ENCODE data around the gene RIPK3.
"Not testable (repeated sequence)": the region's sequence is repeated elsewhere in the genome, so short reads cannot be mapped to it uniquely, and the experiment has no call there.

Gene RIPK3

DNA sequence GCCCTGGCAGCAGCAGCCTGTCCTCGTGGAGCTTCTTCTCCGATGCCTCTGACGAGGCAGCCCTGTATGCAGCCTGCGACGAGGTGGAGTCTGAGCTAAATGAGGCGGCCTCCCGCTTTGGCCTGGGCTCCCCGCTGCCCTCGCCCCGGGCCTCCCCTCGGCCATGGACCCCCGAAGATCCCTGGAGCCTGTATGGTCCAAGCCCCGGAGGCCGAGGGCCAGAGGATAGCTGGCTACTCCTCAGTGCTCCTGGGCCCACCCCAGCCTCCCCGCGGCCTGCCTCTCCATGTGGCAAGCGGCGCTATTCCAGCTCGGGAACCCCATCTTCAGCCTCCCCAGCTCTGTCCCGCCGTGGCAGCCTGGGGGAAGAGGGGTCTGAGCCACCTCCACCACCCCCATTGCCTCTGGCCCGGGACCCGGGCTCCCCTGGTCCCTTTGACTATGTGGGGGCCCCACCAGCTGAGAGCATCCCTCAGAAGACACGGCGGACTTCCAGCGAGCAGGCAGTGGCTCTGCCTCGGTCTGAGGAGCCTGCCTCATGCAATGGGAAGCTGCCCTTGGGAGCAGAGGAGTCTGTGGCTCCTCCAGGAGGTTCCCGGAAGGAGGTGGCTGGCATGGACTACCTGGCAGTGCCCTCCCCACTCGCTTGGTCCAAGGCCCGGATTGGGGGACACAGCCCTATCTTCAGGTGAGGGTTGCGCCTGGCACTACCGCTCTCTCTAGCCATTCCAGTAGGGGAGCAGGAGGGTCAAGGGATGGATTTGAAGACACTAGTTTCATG is 30.3 kb upstream of the RIPK3 start:
- DNase-seq (ENCODE audit: low read depth, low spot score): no peak

DNA sequence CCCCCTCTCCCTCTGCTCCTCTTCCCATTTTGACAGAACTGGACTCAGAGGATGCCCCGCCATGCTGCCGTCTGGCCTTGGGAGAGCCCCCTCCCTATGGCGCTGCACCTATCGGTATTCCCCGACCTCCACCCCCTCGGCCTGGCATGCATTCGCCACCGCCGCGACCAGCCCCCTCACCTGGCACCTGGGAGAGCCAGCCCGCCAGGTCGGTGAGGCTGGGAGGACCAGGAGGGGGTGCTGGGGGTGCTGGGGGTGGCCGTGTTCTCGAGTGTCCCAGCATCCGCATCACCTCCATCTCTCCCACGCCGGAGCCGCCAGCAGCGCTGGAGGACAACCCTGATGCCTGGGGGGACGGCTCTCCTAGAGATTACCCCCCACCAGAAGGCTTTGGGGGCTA is 29.7 kb upstream of the RIPK3 start:
- DNase-seq (ENCODE audit: low read depth, low spot score): no peak

DNA sequence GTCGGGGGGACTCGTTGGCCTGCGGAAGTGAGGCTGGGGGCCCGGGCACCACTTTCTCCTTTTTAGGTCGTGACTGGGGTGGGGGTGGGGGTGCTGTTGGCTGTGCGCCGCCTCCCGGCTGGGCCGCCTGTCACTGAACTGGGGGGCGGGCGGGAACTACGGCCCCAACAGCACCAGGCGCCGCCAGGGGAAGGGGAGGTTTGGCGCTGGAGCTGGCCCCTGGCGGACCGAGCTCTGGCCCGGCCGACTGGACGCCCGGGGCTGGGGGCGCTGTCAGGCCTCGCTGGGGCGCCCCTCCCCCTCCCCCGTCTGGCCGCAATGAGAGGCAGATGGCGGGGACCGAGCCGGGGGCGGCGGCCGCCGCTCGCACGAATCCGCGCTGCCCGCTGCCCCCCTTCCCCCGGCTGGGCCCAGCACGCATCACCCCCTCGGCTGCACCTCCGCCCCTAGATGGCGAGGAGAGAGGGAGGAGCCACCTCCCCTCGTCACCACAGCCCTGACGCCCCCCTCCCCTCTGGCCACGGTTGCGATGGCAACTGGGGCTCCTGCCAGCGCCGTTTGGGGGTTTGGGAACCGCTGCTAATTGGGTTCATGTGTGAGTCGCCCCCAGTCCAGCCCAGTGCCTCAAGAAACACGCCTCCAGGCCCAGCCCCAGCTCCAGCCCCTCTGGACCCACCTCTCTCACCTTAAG is 28.9 kb upstream of the RIPK3 start:
- DNase-seq (ENCODE audit: low read depth, low spot score): no peak

DNA sequence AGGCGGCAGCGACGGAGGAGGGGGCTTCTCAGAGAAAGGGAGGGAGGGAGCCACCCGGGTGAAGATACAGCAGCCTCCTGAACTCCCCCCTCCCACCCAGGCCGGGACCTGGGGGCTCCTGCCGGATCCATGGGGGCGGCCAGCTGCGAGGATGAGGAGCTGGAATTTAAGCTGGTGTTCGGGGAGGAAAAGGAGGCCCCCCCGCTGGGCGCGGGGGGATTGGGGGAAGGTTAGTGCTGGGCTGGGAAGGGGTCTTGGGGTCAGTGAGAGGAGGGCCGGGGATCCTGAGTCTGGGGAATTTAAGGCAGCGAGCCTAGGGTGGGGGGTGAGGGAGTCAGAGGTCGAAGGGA is 28.4 kb upstream of the RIPK3 start:
- no peak for DNase-seq (ENCODE audit: low read depth, low spot score)

DNA sequence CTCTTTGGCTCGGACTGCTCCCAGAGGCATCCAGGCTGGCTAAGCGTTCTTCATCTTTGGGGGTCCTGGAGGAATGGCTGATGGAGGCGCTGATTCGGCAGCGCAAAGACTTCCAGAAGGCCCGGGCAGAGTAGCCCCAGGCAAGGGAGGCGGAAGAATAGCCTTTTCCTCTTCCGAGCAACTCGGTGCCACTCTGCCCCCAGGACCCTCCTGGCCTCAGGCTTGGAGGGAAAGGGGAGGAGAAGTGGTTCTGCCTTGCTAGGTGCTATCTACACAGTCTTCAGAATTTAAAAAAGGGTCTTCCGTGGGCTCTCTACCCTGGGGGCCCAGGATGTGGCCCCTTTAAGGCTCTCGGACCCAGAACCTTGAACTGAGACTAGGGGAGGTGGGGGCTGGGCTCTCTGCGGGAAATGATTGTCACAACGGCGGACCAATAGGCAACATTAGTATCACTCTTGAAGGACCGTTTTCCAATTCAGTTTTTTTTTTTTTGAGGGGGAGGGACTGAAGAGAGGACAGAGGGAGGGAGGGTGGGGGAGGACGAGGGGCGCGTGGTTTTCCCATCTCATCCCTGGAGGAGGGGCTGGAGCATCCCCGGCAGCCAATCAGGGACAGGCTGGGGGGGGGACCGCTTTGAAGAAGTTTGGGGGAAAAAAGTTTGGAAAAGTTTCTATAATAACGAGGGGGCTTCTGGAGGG is 27.9 kb upstream of the RIPK3 start, which contains the start of gene NFATC4:
Gene NFATC4, plus strand, starts transcription at position 671 of the 698 bp plus-strand sequence. CDS start 157 bp downstream, outside the sequence.
- DNase-seq (ENCODE audit: low read depth, low spot score): peak; percentile 82

DNA sequence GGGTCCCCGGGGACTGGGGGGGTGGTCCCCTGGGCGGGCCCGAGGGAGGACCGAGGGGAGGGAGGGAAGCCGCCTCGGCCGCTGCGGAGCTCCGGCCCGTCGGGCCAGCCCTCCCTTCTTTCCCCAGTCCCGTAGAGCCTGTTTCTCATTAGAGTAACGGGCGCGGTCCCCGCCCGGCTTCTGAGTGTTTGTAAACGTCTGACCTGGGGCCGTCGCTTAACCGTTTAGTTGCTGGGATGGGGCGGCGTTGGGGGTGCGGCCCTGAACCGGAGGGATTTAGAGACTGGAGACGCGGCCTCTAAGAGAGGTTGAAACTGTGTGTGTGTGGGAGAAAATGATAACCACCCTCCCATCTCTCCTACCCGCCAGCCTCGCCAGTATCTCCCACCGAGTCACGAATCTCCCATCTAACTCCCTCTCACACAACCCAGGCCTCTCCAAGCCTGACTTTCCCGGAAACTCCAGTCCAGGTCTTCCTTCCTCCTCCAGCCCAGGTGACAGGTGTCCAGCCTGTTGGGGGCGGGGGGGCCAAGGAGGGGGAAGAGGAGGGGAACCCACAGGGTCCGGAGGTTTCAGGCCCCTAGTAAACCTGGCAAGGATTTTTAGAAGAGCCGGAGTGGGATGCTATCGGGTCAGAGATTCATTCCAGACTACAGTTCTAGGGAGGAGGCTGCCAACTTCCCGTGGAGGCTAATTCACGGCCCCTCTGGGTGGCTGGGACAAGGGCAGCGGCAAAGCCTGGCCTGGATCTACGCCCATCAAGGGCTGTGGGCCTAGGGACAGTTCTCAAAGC is 27.1 kb upstream of the RIPK3 start:
- peak; percentile 95 for DNase-seq (ENCODE audit: low read depth, low spot score)

DNA sequence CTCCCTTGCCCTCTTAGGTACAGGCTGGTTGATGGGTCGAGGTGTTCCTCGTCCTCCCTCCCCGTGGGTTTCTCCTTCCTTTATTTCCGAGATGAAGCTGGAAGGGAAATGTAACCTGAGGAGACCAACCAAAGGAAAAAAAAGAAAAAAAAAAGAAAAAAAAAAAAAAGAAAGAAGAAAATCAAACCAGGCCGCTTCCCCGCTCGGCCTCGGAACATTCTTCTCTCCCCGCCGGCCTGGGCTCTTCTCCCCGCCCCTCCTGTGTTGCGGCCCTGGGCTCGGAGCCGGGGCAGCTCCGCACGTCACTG is 26.6 kb upstream of the RIPK3 start:
- no peak for DNase-seq (ENCODE audit: low read depth, low spot score)

DNA sequence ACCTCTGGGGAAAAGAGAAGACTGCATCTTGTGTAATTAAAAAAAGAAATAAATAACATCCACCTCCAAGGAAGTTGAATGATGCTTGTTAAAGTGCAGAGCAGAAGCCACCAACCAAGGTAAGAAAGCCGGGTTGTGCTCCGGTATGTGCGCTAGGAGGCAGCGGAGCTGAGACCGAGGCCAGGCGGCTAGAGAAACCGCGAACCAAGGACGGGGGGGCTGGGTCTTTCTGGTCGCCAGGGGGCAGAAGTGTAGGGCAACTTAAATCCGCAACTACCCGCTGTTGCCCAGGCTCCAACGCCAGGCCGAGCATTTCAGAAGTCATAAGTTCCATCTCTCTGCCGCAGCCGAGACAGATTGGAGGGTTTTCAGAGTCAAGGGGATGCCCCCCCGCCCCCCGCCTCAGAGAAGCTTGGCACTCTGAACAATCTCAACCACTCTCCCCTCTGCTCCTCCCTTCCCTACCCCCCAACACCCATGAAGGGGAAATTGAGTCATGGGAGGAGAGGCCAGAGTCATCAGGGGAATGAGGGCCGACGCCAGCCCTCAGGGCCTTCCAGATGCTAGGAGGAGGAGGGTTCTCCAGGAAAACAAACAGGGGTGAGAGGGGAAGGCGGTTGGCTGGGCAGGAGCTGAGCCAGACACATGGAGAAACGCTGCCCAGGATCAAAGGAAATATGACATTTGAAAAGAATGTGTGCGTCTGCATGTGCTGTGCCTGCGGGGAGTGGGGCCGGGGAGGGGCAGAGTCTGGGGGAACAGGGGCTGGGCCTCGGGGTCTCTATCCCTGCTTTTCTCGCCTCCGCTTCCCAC is 26.0 kb upstream of the RIPK3 start:
- peak; percentile 97 for DNase-seq (ENCODE audit: low read depth, low spot score)

DNA sequence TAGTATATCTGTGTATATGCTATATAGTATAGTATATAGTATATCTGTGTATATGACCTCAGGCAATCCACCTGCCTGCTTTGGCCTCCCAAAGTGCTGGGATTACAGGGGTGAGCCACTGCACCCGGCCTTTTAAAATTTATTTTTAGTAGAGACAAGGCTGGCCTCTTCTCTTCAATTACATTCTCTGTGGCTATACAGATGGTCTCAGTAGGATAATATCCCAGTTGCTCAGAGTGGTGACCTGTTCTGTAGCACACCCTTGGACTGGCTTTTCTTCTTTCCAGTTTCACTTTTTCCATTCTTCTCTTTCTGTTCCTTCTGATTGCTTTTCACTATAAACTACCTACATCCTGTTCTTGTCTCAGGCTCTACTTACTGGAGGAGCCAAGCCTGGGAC is 25.1 kb upstream of the RIPK3 start:
- no peak for DNase-seq (ENCODE audit: low read depth, low spot score)

DNA sequence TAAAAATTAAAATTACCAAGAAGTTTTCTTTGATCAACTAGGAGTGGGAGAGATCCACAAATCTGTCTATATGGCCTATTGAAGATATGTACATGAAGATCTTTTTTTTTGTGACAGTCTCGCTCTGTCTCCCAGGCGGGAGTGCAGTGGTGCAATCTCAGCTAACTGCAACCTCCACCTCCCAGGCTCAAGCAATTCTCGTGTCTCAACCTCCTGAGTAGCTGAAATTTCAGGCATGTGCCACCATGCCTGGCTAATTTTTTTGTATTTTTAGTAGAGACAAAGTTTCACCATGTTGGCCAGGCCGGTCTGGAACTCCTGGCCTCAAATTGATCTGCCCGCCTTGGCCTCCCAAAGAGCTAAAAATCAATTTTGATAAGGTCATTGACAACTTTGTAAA is 23.6 kb upstream of the RIPK3 start:
- no peak for DNase-seq (ENCODE audit: low read depth, low spot score)

DNA sequence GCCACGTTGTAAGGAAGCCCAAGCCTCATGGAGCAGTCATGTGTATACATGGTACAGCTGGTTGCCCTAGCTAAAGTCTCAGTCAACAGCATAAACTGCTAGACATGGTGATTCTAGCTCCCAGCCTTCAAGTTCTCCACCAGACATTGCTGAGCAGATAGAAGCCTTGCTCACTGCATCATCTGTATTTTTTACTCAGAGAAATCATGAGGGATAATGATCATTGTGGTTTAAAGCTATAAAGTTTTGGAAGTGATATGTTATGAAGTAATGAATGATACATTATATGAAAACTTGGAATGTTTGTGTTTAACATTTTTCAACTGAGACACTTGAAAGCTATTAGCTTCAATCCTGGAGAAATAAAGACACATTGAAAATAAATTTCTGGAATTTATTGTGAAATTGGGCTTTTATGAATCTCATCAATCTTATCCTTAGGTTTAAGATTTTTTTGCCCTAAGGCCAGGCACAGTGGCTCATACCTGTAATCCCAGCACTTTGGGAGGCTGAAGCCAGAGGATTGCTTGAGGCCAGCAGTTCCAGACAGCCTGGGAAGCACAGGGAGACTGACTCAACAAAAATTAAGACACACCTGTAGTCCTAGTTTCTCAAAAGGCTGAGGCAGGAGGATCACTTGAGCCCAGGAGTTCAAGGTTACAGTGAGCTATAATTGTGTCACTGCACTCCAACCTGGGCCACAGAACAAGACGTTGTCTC is 22.6 kb upstream of the RIPK3 start:
- no peak for DNase-seq (ENCODE audit: low read depth, low spot score)

DNA sequence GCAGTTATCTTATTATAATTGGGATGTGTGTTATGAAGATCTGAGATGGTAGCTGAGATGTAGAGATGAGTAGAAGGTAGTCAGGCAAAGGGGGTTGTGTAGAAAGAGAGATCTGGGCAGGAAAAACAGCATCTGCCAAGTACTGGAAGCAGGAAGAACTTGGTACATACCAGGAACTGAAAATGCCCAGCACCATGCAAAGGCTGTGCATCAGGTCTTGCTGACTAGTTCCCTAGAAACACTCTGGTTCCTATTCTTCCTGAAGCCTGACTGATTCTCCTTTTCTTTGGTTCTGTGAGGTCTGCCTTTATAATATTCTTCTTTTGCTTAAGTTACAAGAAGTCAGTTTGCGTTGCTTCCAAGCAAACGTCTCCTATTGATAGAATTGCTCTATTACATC is 21.5 kb upstream of the RIPK3 start:
- no peak for DNase-seq (ENCODE audit: low read depth, low spot score)

DNA sequence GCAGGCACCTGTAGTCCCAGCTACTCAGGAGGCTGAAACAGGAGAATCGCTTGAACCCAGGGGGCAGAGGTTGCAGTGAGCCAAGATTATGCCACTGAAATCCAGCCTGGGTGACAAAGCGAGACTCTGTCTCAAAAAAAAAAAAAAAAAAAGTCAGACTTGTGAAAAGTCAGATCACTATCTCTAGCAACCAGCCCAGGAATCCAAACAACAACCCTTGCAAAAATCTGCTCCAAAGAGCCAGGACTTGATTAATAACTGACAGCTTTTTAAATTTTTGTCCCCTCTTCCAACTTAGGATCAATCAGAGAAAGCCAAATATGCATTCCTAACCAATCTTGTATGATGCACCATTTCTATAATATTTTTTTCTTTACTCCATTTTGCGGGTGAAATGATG is 20.5 kb upstream of the RIPK3 start:
- no peak for DNase-seq (ENCODE audit: low read depth, low spot score)

DNA sequence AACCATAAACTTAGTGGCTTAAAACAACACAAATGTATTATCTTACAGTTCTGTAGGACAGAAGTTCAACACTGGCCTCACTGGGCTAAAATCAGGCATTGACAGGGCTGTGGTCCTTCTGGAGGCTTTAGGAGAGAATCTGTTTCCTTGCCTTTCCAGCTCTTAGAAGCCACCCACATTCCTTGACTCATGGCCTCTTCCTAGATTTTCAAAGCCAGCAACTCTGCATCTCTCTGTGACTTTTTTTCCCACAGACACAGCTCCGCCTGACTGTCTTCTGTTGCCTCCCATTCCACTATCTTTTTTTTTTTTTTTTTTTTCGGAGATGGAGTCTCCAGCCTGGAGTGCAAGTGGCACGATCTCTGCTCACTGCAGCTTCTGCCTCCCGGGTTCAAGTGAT is 16.4 kb upstream of the RIPK3 start:
- no peak for DNase-seq (ENCODE audit: low read depth, low spot score)

DNA sequence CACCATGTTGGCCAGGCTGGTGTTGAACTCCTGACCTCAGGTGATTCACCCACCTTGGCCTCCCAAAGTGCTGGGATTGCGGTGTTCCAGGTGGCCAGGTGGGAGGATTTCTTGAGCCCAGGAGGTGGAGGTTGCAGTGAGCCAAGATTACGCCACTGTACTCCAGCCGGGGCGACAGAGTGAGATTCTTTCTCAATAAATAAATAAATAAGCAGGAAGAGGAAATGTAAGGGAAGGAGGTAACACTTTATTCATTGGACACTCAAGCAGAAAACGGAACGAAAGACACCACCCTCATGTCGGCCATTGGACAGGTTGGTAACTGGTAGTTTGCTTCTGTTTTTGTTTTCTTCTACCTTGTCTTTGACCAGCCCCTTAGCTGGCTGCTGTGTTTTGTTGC is 15.2 kb upstream of the RIPK3 start:
- DNase-seq (ENCODE audit: low read depth, low spot score): no peak

DNA sequence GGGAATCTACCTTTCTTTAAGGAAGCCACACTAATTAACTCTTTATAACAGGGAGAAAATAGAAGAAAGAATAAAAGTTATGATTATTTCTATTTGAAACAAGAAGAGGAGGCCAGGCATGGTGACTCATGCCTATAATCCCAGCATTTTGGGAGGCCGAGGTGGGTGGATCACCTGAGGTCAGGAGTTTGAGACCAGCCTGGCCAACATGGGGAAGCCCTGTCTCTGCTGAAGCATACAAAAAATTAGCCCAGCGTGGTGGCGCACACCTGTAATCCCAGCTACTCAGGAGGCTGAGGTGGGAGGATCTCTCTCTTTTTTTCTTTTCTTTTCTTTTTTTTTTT is 14.7 kb upstream of the RIPK3 start:
- not testable (repeated sequence) for DNase-seq (ENCODE audit: low read depth, low spot score)

DNA sequence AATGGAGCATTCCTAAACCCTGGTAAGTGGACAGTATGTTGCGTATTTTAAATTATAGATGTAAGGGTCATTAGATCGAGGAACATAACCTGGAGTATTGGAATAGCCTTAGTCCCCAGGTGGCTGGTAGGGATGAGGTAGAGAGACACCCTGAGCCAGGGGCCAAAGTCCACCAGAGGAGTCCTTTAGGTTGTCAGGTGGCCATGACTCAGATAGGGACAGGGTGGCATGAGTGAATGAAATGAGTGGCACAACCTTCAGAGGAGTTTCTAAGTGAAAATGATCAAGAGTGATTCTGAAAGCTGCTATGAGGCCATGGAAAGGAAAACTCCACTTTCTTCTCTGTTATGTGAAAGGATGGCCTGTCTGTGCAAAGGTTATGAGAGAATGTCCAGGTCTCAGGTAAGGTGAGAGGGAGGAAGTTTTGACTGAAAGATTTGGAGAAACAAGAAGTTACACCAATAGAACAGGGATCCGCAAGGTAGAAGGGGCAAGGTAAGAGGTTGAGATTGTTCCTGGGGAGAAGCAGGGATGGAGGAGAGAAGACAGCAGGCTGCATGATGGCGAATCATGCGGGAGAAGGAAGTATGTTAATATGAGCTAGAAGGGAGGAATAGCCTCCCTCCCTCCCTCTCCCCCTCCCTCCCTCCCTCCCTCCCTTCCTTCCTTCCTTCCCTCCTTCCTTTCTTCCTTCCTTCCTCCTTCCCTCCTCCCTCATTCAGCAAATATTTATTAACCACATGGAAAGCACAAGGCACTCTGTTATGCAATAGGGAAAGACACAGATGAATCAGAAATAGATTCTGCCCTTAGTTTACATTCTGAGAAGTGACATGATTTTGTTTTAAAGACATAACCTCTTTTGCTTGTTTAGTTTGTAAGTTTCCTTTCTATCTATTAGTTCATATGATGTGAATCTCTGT is 14.0 kb upstream of the RIPK3 start:
- no peak for DNase-seq (ENCODE audit: low read depth, low spot score)

DNA sequence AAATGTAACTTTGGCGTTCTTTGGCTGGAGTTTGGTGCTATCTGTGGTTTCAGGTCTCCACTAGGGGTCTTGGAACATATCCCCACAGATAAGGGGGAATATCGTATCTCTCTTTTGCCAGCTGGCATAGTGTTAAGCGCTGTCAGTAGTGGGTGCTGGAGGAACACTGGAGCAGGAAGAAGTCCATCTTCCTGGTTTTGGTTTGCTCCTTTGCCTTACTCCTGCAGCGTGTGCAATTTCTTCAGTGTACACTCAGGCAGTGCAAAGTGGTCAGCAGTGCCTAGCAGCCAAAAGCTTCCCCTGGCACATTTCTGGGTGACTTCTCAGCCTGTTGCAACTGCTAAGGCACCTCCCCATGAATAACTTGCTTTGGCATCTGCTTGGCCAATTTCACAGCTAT is 11.7 kb upstream of the RIPK3 start:
- DNase-seq (ENCODE audit: low read depth, low spot score): no peak

DNA sequence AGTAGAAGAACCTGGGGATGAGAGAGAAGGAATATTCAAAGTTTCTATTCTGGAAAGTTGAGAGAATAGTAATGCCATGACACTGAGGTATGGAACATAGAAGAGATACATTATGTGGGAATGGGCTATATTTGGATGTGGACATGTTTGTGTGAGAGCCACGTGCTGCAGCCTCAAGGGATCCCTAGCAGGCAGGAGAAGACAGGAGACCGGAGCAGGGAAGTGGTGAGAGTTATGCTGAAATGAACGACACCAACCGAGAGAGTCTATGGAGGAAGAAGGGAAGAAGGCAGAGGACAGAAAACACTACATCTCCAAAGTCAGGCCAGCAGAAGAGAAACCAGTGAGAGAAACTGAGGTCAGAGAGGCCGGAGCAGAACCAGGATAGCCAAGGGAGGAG is 10.0 kb upstream of the RIPK3 start:
- DNase-seq (ENCODE audit: low read depth, low spot score): no peak

DNA sequence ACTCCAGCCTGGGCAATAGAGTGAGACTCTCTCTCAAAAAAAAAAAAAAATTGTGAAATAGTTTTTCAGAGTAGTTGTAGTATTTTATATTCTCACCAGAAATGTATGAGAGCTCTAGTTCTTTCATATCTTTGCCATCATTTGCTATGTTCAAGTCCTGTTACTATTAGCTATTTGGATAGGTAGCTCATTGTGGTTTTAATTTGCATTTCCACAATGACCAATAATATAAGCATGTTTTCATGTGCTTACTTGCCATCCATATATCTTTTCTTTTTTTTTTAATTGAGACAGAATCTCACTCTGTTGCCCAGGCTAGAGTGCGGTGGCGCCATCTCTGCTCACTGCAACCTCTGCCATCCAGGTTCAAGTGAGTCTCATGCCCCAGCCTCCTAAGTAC is 8.4 kb upstream of the RIPK3 start:
- no peak for DNase-seq (ENCODE audit: low read depth, low spot score)

All from ELF-1 (cell line).